ENCODE measurements around the gene DUSP14.

Gene DUSP14

DNA sequence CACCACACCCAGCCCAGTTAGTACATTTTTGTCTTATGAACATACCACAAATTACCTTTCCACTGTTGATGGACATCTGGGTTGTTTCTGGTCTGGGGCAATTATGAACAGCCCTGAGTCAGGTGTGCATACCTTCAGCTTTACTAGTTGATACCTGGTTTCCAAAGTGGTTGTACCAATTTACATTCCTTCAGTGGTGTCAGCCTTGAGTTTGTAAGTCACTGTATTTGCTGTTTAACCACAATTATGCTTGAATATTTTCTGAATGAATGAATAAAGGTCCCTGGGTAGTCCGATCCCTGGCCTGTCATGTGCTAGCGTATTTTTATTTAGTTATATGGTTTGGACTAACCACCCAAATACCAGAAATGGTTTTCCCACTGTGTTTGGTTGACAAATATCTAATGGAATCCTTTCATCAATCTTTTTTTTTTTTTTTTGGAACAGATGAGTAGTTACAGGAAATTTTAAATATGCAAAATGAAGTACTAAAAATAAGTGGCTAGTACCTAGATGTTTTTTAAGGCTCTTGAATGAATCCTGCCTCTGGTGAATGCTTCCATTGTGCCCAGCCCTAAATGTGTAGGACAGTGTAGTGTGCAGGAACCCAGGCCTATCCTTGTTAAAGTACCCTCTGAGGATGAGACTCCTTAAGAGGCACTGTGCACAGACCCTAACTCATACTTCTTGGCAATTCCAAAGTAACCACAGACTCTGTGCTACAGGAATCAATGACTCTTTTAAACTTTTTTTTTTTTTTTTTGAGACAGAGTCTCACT, 3.7 kb downstream of the DUSP14 start:
- FAIRE-seq (no peak), DNase-seq (ENCODE audit: insufficient read length, low spot score) (no peak)
- TF ChIP-seq, protein P1, sequence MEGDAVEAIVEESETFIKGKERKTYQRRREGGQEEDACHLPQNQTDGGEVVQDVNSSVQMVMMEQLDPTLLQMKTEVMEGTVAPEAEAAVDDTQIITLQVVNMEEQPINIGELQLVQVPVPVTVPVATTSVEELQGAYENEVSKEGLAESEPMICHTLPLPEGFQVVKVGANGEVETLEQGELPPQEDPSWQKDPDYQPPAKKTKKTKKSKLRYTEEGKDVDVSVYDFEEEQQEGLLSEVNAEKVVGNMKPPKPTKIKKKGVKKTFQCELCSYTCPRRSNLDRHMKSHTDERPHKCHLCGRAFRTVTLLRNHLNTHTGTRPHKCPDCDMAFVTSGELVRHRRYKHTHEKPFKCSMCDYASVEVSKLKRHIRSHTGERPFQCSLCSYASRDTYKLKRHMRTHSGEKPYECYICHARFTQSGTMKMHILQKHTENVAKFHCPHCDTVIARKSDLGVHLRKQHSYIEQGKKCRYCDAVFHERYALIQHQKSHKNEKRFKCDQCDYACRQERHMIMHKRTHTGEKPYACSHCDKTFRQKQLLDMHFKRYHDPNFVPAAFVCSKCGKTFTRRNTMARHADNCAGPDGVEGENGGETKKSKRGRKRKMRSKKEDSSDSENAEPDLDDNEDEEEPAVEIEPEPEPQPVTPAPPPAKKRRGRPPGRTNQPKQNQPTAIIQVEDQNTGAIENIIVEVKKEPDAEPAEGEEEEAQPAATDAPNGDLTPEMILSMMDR (IDR thresholded peaks at IDR 0.05; ENCODE audit: insufficient read depth, missing control alignments): no peak

DNA sequence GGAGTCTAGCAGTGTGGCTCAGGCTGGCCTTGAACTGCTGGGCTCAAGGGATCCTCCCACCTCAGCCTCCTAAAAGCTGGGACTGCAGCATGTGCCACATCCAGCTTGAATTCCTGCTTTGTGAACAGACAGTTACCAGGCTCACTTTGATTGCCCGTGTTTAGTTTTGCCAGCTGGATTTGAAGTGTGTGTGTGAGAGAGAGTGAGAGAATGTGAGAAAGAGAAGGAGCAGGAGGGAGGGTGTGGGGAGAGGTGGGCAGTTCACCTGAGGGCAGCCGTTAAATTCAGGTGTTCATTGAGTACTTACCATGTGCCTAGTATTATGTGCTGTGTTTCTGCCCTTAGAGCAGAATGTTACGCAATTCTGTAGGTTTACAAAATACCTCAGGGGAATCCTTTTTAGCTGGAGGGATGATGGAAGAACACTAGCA, 4.7 kb downstream of the DUSP14 start:
- DNase-seq (ENCODE audit: insufficient read length, low spot score) (no peak), FAIRE-seq (no peak)
- TF ChIP-seq, protein P1 (IDR thresholded peaks at IDR 0.05; ENCODE audit: insufficient read depth, missing control alignments): no peak

DNA sequence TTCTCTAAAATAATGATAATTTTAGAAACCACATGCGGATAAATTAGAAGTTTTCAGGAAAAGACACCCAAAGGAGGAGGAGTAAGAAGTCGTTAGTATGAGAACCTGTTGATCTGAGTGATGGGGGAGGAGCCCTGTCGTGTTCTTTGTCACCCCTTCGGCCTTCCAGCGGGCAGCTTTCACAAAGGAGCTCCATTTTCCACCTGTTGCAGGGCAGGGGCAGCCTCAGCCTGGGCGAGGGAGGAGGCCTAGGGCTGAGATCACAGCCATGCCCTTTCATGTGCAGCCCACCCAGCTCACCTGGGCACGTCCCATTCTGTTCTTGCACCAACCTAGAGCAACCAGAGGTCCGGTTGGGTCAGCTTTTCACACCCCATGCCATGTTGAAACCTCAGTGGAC, 5.3 kb downstream of the DUSP14 start:
- TF ChIP-seq, protein P1 (IDR thresholded peaks at IDR 0.05; ENCODE audit: insufficient read depth, missing control alignments): no peak
- no peak for FAIRE-seq
- DNase-seq (ENCODE audit: insufficient read length, low spot score): no peak

DNA sequence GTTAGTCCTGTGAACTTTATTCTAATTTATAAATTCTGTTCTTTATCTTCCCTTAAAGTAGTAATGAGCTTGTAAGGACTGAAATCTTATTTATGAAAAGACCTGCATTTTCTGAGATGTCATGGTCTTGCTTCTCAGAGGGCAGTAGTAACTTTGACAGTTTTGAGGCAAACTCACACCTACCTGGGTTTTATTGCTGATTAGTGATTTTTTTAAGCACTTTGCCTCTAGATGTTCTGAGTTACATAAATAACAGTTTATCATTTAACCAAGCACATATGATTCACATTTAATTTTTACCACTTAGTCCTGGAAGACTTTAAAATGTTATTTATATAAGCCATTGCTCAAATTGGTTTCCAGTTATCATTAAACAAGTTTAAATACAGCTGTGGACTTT, 10.7 kb downstream of the DUSP14 start:
- TF ChIP-seq, protein P1 (IDR thresholded peaks at IDR 0.05; ENCODE audit: insufficient read depth, missing control alignments): no peak
- DNase-seq (ENCODE audit: insufficient read length, low spot score): no peak
- no peak for FAIRE-seq

DNA sequence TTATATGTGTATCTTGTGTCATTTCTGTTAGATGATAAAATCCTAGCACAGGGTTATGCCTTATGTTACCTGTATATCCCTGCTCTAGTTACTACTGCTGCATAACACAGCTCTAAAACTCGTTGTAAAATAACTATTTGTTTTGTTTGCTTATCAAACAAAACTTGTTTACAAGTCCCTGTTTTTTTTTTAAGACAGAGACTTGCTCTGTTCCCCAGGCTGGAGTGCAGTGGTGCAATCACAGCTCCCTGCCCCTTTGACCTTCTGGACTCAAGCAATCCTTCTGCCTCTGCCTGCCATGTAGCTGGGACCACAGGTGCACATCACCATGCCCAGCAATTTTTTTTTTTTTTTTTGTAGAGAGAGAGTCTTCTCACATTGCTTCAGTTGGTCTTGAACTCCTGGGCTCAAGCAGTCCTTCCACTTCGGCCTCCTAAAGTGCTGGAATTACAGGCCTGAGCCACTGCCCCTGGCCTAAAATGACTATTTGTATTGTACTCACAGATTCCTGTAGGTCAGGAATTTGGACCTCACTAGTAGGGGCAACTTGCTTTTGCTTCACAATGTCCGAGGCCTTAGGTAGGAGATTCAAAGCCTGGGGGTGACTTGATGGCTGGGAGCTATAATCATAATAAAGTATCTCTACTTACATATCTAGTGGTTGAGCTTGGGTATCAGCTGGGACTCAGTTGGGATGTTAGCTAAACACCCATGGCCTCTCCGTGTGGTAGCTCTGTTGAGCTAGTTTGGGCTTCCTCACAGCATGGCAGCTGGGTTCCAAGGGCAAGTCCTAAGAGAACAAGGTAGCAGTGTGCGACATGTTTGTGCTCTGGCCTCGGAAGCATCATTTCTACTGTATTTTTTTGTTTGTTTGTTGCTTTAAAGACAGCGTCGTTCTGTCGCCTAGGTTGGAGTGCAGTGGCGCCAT, 12.6 kb downstream of the DUSP14 start:
- DNase-seq (ENCODE audit: insufficient read length, low spot score) (no peak), FAIRE-seq (no peak)
- TF ChIP-seq, protein P1 (IDR thresholded peaks at IDR 0.05; ENCODE audit: insufficient read depth, missing control alignments): no peak

DNA sequence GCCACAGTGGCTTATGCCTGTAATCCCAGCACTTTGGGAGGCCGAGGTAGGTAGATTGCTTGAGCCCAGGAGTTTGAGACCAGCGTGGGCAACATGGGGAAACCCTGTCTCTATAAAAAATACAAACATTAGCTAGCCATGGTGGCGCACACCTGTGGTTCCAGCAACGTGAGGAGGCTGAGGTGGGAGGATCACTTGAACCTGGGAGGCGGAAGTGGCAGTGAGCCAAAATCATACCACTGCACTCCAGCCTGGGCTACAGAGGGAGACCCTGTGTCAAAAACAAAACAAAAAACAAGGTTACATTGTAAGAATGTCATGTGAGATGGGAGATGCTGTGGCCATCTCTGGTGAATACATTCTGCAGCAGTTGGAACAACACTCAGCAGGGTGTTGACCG, 13.5 kb downstream of the DUSP14 start:
- TF ChIP-seq, protein P1 (IDR thresholded peaks at IDR 0.05; ENCODE audit: insufficient read depth, missing control alignments): no peak
- FAIRE-seq (no peak), DNase-seq (ENCODE audit: insufficient read length, low spot score) (no peak)
